OCI-LY3 (cell line): ENCODE results near the gene GNG2.

Experiments used
- H2AFZ ChIP-seq: fragments of 200-600, 300-600 bp; shearing (Covaris generic); 2 replicates; pipeline ENCODE4 v1.6.0; 2014; ENCODE audit warnings: antibody characterized with exemption, low read depth, low read length
- H3K27ac ChIP-seq: fragments of 200-600, 300-600 bp; sonication (generic); 2 replicates; pipeline ENCODE4 v1.5.1; 2014; ENCODE audit warnings: mild to moderate bottlenecking, low read length, moderate library complexity, mixed read lengths
- H3K27me3 ChIP-seq: fragments of 200-600, 300-600 bp; sonication (generic); 2 replicates; pipeline ENCODE4 v1.6.1; 2014; ENCODE audit warnings: low read depth, low read length, mixed read lengths
- H3K36me3 ChIP-seq: fragments of 200-600, 300-600 bp; sonication (generic); replicated peaks from 2 replicates; pipeline ENCODE3; 2014; ENCODE audit warnings: low read depth, low read length, mixed read lengths
- H3K4me1 ChIP-seq: fragments of 300-600, 200-600 bp; sonication (generic); 2 replicates; pipeline ENCODE4 v1.6.1; 2014; ENCODE audit warnings: low read length, mixed read lengths
- H3K4me2 ChIP-seq: fragments of 200-600, 300-600 bp; sonication (generic); 2 replicates; pipeline ENCODE4 v1.6.1; 2014; ENCODE audit warnings: low read length, mixed read lengths
- H3K4me3 ChIP-seq: fragments of 300-600, 200-600 bp; sonication (generic); 2 replicates; pipeline ENCODE4 v1.5.1; 2014; ENCODE audit warnings: antibody characterized with exemption, mild to moderate bottlenecking, low read length, moderate library complexity
- H3K79me2 ChIP-seq: fragments of 300-600, 200-600 bp; shearing (Covaris generic); 2 replicates; pipeline ENCODE4 v1.6.1; 2014; ENCODE audit warnings: mild to moderate bottlenecking, low read length, mixed read lengths
- H3K9ac ChIP-seq: fragments of 300-600, 200-600 bp; shearing (Covaris generic); 2 replicates; pipeline ENCODE4 v1.6.0; 2014; ENCODE audit warnings: mild to moderate bottlenecking, low read length, moderate library complexity
- H3K9me3 ChIP-seq: fragments of 200-600, 300-600 bp; shearing (Covaris generic); 2 replicates; pipeline ENCODE4 v1.6.1; 2014; ENCODE audit warnings: low read length, mixed read lengths; ENCODE audit not compliant: insufficient read depth
- H4K20me1 ChIP-seq: fragments of 200-600, 300-600 bp; sonication (generic); 2 replicates; pipeline ENCODE4 v1.6.1; 2016; ENCODE audit warnings: low read length, mixed read lengths; ENCODE audit not compliant: insufficient read depth
- CTCF ChIP-seq: fragments of 200-600, 300-600 bp; sonication (generic); IDR thresholded peaks from 2 replicates; pipeline ENCODE4 v1.5.1; 2014; ENCODE audit warnings: antibody characterized with exemption, low read length, low read depth
- EZH2phosphoT487 ChIP-seq: fragments of 200-600 bp; shearing (Covaris generic); IDR thresholded peaks from 2 replicates; pipeline ENCODE4 v1.6.1; 2018; ENCODE audit warnings: antibody characterized with exemption, mixed run types, low read depth

The GNG2 gene

GRCh38 chr14:51852541-51852940 is 7.9 kb upstream of the GNG2 start:
- no peaks in the 10 kb centered on the region for H3K79me2 ChIP-seq
- no peak overlapping the region for H3K4me2 ChIP-seq
- H3K27ac ChIP-seq, result no peak overlapping the region
- H3K9me3 ChIP-seq, result no peaks in the 10 kb centered on the region; the same call in 1 of the 2 replicates
- H3K27me3 ChIP-seq, result no peaks in the 10 kb centered on the region
- H2AFZ ChIP-seq, result no peak overlapping the region
- H3K4me1 ChIP-seq, result peaks cover 31% of the 10 kb centered on the region
- H4K20me1 ChIP-seq, result no peaks in the 10 kb centered on the region
- no peak for TF ChIP-seq EZH2phosphoT487
- TF ChIP-seq CTCF, result no peak
- H3K9ac ChIP-seq, result no peak overlapping the region
- H3K36me3 ChIP-seq, result no peaks in the 10 kb centered on the region
- no peak overlapping the region for H3K4me3 ChIP-seq

- Histone ChIP-seq H3K27me3 (no peaks in the 10 kb centered on the region), H3K79me2 (no peaks in the 10 kb centered on the region), H3K27ac (no peak overlapping the region), H3K4me1 (peaks cover 29% of the 10 kb centered on the region), H2AFZ (no peak overlapping the region), H3K9me3 (no peaks in the 10 kb centered on the region; the same call in 1 of the 2 replicates), H4K20me1 (no peaks in the 10 kb centered on the region), H3K4me3 (no peak overlapping the region), H3K4me2 (no peak overlapping the region), H3K36me3 (no peaks in the 10 kb centered on the region), H3K9ac (no peak overlapping the region)
- TF ChIP-seq CTCF, result no peak
- no peak for TF ChIP-seq EZH2phosphoT487
Measured at GRCh38 chr14:51855234-51855633, 5.2 kb upstream of the GNG2 start.

GRCh38 chr14:51856792-51857296 is 3.6 kb upstream of the GNG2 start:
- H4K20me1 ChIP-seq, result no peaks in the 10 kb centered on the region
- H3K4me2 ChIP-seq, result no peak overlapping the region
- no peak overlapping the region for H2AFZ ChIP-seq
- H3K36me3 ChIP-seq, result no peaks in the 10 kb centered on the region
- H3K4me3 ChIP-seq, result no peak overlapping the region
- H3K9me3 ChIP-seq, result no peaks in the 10 kb centered on the region; the same call in 1 of the 2 replicates
- TF ChIP-seq CTCF (no peak), EZH2phosphoT487 (no peak)
- H3K27me3 ChIP-seq, result no peaks in the 10 kb centered on the region
- H3K79me2 ChIP-seq, result peaks cover 11% of the 10 kb centered on the region
- no peak overlapping the region for H3K27ac ChIP-seq
- H3K9ac ChIP-seq, result no peak overlapping the region
- peaks cover 24% of the 10 kb centered on the region for H3K4me1 ChIP-seq

GRCh38 chr14:51859131-51859530 is 1.3 kb upstream of the GNG2 start:
- H3K27me3 ChIP-seq, result no peaks in the 10 kb centered on the region
- H3K4me1 ChIP-seq, result peaks cover 39% of the 10 kb centered on the region
- H3K79me2 ChIP-seq, result peaks cover 34% of the 10 kb centered on the region
- no peak overlapping the region for H3K9ac ChIP-seq
- H4K20me1 ChIP-seq, result 0 out of 2 replicates have a peak, but pooled peaks cover 8% of the 10 kb centered on the region
- no peaks in the 10 kb centered on the region; the same call in 1 of the 2 replicates for H3K9me3 ChIP-seq
- H3K36me3 ChIP-seq, result no peaks in the 10 kb centered on the region
- no peak overlapping the region for H3K4me2 ChIP-seq
- H3K4me3 ChIP-seq, result no peak overlapping the region
- H2AFZ ChIP-seq, result no peak overlapping the region
- H3K27ac ChIP-seq, result no peak overlapping the region
- TF ChIP-seq EZH2phosphoT487 (no peak), CTCF (no peak)
